ENCODE measurements around the gene MYBPHL.

Gene MYBPHL

GRCh38 chr1:109304226-109304920 lies 2.4 kb downstream of the MYBPHL start:
- Histone ChIP-seq H2AFZ (ENCODE audit: low read depth) (no peak overlapping the region), H3K27me3 (ENCODE audit: insufficient read depth, low read depth) (no peaks in the 10 kb centered on the region), H3K4me3 (IDR thresholded peaks at IDR 0.05; ENCODE audit: insufficient read depth, low read depth, low read length) (no peak overlapping the region), H4K20me1 (ENCODE audit: insufficient read depth) (no peaks in the 10 kb centered on the region), H3K4me2 (no peak overlapping the region), H3K79me2 (ENCODE audit: insufficient read depth, low read depth) (no peaks in the 10 kb centered on the region), H3K36me3 (ENCODE audit: insufficient read depth) (no peaks in the 10 kb centered on the region), H3K4me1 (ENCODE audit: low read depth, poor library complexity, severe bottlenecking) (no peaks in the 10 kb centered on the region), H3K27ac (no peak overlapping the region), H3K9ac (no peak overlapping the region)
- TF ChIP-seq CTCF (conservative IDR thresholded peaks at IDR 0.05; ENCODE audit: low read depth, low read length): no peak

GRCh38 chr1:109301874-109302273 lies 4.9 kb downstream of the MYBPHL start:
- Histone ChIP-seq H3K36me3 (ENCODE audit: insufficient read depth) (no peaks in the 10 kb centered on the region), H4K20me1 (ENCODE audit: insufficient read depth) (no peaks in the 10 kb centered on the region), H3K4me1 (ENCODE audit: low read depth, poor library complexity, severe bottlenecking) (no peaks in the 10 kb centered on the region), H3K79me2 (ENCODE audit: insufficient read depth, low read depth) (no peaks in the 10 kb centered on the region), H2AFZ (ENCODE audit: low read depth) (no peak overlapping the region), H3K4me3 (IDR thresholded peaks at IDR 0.05; ENCODE audit: insufficient read depth, low read depth, low read length) (no peak overlapping the region), H3K9ac (no peak overlapping the region), H3K27ac (no peak overlapping the region), H3K4me2 (no peak overlapping the region), H3K27me3 (ENCODE audit: insufficient read depth, low read depth) (no peaks in the 10 kb centered on the region)
- no peak for TF ChIP-seq CTCF (conservative IDR thresholded peaks at IDR 0.05; ENCODE audit: low read depth, low read length)

- no peaks in the 10 kb centered on the region for H3K4me1 ChIP-seq (ENCODE audit: low read depth, poor library complexity, severe bottlenecking)
- no peaks in the 10 kb centered on the region for H3K27me3 ChIP-seq (ENCODE audit: insufficient read depth, low read depth)
- H3K4me3 ChIP-seq (IDR thresholded peaks at IDR 0.05; ENCODE audit: insufficient read depth, low read depth, low read length): no peak overlapping the region
- H3K9ac ChIP-seq: no peak overlapping the region
- no peak overlapping the region for H2AFZ ChIP-seq (ENCODE audit: low read depth)
- H3K27ac ChIP-seq: no peak overlapping the region
- no peak for TF ChIP-seq CTCF (conservative IDR thresholded peaks at IDR 0.05; ENCODE audit: low read depth, low read length)
- no peaks in the 10 kb centered on the region for H4K20me1 ChIP-seq (ENCODE audit: insufficient read depth)
- no peaks in the 10 kb centered on the region for H3K79me2 ChIP-seq (ENCODE audit: insufficient read depth, low read depth)
- H3K36me3 ChIP-seq (ENCODE audit: insufficient read depth): no peaks in the 10 kb centered on the region
- no peak overlapping the region for H3K4me2 ChIP-seq
Observed at GRCh38 chr1:109300650-109301151, 6.1 kb downstream of the MYBPHL start.

- H2AFZ ChIP-seq (ENCODE audit: low read depth): no peak overlapping the region
- no peak overlapping the region for H3K4me2 ChIP-seq
- no peaks in the 10 kb centered on the region for H4K20me1 ChIP-seq (ENCODE audit: insufficient read depth)
- H3K4me3 ChIP-seq (IDR thresholded peaks at IDR 0.05; ENCODE audit: insufficient read depth, low read depth, low read length): no peak overlapping the region
- TF ChIP-seq CTCF (conservative IDR thresholded peaks at IDR 0.05; ENCODE audit: low read depth, low read length): no peak
- no peak overlapping the region for H3K9ac ChIP-seq
- no peaks in the 10 kb centered on the region for H3K27me3 ChIP-seq (ENCODE audit: insufficient read depth, low read depth)
- H3K27ac ChIP-seq: no peak overlapping the region
- no peaks in the 10 kb centered on the region for H3K36me3 ChIP-seq (ENCODE audit: insufficient read depth)
- no peaks in the 10 kb centered on the region for H3K79me2 ChIP-seq (ENCODE audit: insufficient read depth, low read depth)
- no peaks in the 10 kb centered on the region for H3K4me1 ChIP-seq (ENCODE audit: low read depth, poor library complexity, severe bottlenecking)
Observed at GRCh38 chr1:109299558-109300343, 7.1 kb downstream of the MYBPHL start.
